Left cardiac atrium (tissue), 4 donors: ENCODE results near the gene CSF1R. TPM values are rescaled to one million over a fixed set of nuclear protein-coding genes. Genes with fewer than 3 reads are reported as not detected.

Source experiments
- ATAC-seq, 2 donors: fragments of 200-7000 bp; cut with Tn5 transposase; one replicate each; pipeline ENCODE4 v1.9.1; 2020; ENCODE audit warnings: mild to moderate bottlenecking in 2 of 2, moderate library complexity in 2 of 2
- DNase-seq: peaks from one replicate; pipeline ENCODE4 v3.0.0-alpha.2; 2020
- intact Hi-C, 2 donors: fragments of 100-400 bp; cut with DNase I; formaldehyde crosslinking; loops; one replicate each; pipeline versions ENCODE4 v1.14.1 to v1.15.1; 2022 to 2023
- total RNA-seq, 2 donors: library from RNA; stranded (reverse); fragmentation: NEBNext Ultra II Directional; extraction: Animal tissue kit (Norgen Biotek cat#: 25700); gene quantifications; one replicate each; pipeline ENCODE4 v1.2.1, GENCODE V29; 2021
- donor health status: DM: no; HTN: yes; CAD: no.
- donor health status: DM: no; HTN: yes; CAD: no; lungs with severe emphysema.
- donor health status: DM: yes; HTN: yes; CAD: no.
- donor health status: Dilated cardiomyopathy.

The CSF1R gene
- total RNA-seq, 2 donors from 2014 or later: 18.3 to 41.6 TPM

- ATAC-seq: no peak
- DNase-seq: no peak
These were observed 7.3 kb downstream of the CSF1R start for GRCh38 chr5:150078802-150079689.

DNA sequence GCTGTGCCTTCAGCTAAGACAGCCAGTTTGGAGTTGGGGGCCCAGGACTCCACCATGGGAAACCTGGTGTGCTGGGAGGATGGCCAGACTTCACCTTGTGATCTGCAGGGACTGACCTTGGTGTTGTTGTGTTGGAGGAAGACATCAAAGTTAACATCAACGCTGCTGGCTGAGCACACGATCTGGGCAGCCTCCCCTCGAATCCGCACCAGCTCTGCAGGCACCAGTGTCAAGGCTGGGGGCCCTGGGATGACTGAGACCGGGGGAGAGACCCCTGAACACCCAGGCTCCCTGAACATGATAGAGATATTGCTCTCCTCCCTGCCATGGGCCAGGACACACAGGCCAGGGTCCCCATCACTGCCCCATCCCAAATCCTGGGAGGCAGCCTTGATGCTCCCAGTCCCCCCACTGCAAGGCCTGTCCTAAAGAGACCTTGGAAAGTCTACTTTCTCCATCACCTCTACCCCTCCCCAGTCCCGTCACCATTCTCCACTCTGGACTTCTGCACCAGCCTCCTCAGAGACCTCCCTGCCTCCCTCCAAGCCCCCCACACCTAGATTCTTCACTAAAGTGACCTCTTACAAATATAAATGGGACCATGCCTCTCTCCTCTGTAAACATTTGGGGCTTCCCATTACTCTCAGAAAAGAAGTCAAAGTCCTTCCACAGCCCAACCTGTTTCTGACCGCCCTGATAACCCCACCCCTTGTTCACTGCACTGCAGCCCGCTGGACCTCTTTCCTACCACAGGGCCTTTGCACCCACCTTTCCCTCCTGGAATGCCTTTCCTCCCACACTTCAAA, 8.2 kb downstream of the CSF1R start:
- DNase-seq (no peak), ATAC-seq (no peak)
- intact Hi-C loops: no loop called here

More at GRCh38 chr5:150078802-150079689, 7.3 kb downstream of the CSF1R start:
- intact Hi-C loops: no loop called here

DNA sequence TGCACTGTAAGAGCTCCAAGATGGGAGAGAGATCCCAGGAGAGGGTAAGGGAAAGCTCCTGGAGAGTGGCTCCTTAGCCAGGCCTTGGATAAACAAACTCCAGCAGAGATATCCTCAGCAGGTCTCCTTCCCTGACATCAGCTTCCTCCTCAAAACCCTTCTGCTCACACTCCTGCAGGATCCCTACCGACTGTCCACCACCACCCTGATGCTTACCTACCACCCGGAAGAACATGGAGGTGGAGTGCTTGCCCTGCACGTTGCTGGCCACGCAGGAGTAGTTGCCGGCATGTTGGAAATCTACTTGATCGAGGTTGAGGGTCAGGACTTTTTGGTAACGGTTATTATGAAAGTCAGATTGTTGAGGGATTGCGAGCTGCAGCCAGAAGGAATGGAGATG, 9.3 kb downstream of the CSF1R start:
- intact Hi-C loops: no loop called here
- DNase-seq: no peak
- ATAC-seq: no peak

- no peak for DNase-seq
- intact Hi-C loops: no loop called here
- ATAC-seq: no peak
These were observed 10.5 kb downstream of the CSF1R start for GRCh38 chr5:150075806-150076205.

DNA sequence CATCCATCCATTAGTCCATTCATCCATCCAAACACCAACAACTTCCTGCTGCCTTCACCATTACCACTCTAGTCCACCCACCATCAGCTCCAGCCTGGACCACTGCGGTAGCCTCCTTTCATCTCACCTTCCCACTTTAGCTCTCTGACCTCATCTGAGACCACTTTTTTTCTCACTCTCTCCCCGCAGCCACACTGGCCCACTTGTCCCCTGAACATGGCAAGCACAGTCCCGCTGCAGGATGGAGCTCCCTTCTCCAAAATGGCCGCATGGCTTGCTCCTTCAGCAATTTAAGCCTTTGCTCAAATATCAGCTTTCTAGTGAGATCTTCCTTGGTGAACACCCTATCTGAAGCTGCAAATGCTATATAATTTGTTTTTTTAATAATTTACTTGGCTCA, 11.1 kb downstream of the CSF1R start:
- intact Hi-C loops: no loop called here
- DNase-seq: no peak
- ATAC-seq: no peak

DNA sequence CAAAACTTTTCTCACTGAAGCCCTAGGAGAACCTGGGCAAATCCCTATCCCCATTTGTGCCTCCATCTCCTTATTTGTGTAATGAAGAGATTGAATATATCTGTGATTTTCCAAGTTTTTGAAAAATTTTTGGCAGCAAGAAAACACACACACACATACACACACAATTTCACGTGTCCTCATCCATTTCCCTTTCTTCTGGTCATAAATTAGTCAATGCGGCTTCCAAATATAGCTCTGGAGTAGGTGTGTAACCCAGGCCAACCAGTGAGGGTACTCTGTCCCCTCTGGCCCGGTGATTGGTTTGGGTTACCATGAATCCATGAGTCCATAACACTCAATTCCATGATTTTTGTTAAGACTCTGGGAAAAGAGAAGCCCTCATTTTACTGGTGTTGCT, 12.7 kb downstream of the CSF1R start:
- intact Hi-C loops: no loop called here
- no peak for ATAC-seq
- no peak for DNase-seq

- no peak for DNase-seq
- intact Hi-C loops: no loop called here
- no peak for ATAC-seq
These were observed 13.2 kb downstream of the CSF1R start for GRCh38 chr5:150073086-150073625.

GRCh38 chr5:150070821-150071220, 15.5 kb downstream of the CSF1R start:
- ATAC-seq (no peak), DNase-seq (no peak)
- intact Hi-C loops: no loop called here

DNA sequence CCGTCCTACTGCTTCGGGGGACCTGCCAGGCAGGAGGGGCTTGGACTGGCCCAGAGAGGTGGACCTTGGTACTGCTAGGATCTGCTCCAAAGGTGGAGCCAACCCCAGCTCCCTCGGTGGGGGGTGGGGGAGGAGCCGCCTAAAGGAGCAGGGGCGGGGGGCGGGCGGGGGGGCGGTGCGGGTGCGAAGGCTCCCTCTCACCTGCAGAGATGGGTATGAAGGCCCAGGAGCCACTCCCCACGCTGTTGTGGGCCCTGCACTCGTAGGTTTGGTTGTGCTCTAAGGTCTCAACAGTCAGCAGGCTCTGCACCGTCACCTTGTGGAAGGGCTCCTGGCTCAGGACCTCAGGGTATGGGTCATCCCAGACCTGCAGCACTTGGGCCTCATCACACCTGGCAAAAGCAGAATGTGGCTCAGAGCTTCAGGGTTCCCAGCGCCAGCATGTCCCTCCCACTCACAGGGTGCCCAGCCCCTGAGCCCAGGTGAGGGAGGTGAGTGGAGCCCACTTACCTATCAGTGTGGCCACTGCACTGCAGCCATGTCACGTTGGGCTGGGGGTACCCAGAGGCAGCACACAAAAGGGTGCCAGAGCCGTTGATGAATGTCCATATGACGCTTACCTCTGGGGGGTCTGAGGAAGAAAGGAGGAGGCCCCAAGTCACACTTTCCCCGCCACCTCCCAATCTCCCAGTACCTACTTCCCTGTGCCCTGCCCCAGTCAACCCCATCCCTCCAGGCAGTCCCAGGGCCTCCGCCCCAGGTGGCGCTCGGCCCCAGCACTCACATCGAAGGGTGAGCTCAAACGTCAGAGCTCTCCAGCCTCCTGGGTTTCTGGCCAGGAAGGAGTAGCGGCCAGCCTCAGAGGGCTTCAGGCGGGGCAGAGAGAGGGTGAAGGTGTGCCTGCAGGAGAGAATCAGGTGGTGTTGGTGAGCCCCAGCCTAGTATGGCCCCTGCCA, 16.4 kb downstream of the CSF1R start:
- intact Hi-C loops: no loop called here
- no peak for DNase-seq
- ATAC-seq: no peak

- intact Hi-C loops: no loop called here
- no peak for ATAC-seq
- DNase-seq: no peak
These were observed 17.3 kb downstream of the CSF1R start for GRCh38 chr5:150068961-150069645.

DNA sequence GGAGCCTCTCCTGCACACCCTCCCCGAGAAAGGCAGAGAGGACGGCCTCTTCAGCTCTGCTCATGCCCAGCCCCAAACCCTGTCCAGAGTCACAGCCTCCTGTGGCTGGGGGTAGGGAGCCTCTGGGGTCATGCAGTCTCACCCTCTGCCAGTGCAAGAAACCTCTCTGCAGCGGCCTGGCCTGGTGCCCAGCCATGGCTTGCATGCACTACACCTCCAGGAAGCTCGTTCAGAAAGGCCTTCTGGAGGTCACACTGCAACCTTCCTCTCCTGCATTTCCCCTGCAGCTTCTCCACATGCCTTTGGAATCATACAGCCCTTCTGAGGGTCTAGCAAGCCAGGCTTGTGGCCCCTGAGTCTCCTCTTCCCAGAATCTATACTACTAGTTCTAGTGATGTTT, 17.9 kb downstream of the CSF1R start:
- intact Hi-C loops: no loop called here
- no peak for ATAC-seq
- DNase-seq: no peak

DNA sequence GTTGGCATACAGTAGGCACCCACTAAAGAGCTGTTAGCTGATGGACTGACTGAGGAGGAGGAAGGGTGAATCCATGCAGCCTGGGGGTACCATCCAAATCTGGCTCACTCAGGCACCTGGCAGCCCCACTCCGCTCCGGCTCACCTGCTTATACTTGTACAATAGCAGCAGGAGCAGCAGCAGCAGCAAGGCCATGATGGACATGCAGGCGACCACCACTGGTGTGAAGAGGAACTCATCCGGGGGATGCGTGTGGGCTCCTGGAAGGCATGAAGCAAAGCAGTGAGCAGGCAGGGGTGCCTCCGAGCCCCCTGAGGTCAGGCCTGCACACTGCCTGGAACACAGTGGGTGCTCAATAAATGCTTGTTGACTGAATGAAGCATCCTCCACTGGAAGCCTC, 18.3 kb downstream of the CSF1R start:
- intact Hi-C loops: no loop called here
- ATAC-seq (no peak), DNase-seq (no peak)

GRCh38 chr5:150067405-150067960, 18.9 kb downstream of the CSF1R start:
- no peak for DNase-seq
- ATAC-seq: no peak
- intact Hi-C loops: no loop called here

DNA sequence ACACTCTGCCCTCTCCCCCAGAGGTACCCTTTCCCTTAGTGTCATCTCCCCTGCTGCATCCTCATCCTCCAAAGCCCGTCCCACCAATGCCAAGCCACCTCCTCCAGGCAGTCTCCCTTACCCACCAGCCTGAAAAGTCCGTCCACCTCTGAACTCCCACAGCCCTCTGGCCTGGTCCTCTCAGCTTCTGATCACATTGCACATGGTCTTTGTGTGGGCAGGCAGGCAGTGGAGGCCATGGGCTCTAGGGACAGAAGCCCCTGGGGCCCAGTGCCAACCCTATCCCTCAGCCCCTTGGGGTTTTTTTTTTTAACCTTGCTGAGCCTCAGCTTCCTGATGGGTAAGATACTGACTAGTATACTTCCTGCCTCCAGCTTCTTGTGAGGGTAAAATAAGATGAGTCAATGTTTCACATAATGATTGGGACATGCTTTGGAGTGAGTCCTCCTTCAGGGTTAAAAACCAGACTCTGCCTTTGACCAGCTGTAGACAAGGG, 19.4 kb downstream of the CSF1R start:
- no peak for DNase-seq
- intact Hi-C loops: no loop called here
- ATAC-seq: no peak

- intact Hi-C loops: no loop called here
- DNase-seq (no peak), ATAC-seq (no peak)
These were observed 19.9 kb downstream of the CSF1R start for GRCh38 chr5:150066436-150066835.

DNA sequence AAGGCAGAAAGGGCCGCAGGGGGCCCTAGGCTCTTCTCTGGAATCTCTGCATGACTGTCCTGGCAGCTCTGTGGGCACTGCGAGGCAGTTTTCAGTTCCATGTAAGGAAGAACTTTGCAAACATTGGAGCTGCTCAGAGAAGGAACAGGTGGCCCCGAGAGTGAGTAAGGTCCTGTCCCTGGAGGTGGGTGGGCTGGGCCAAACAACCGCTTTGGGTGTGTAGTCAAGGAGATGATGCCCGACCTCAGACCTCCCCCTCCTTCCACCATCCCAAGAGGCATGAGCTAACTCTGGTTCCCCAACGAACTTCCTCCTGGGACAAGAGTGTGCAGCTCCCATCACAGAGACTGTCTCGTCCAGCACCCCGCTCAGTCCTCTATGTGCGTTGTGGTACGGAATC, 20.5 kb downstream of the CSF1R start:
- DNase-seq (peak; percentile 56), ATAC-seq (peak; percentile 53 to 70)
- intact Hi-C loops: no loop called here

DNA sequence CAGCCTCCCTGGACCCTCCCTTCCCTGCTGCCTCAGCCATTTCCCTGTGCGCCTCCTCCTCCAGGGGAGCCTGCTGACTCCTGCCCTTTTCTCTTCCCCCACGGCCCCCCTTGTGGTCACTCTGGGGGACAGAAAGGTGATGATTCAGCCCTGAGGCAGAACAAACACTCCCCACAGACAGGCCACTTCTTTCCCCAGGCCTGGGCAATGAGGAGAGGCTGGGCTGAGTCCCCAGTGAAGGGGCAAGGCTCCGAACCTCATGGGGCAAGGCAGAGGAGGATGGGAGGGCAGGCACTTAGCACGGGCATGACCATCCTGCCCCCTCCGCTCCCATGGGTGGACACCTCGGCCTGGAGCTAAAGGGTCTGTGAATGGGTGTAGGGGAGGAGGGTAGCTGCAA, 21.0 kb downstream of the CSF1R start:
- DNase-seq (peak; percentile 53), ATAC-seq (peak; percentile 42 to 69)
- intact Hi-C loops: no loop called here

DNA sequence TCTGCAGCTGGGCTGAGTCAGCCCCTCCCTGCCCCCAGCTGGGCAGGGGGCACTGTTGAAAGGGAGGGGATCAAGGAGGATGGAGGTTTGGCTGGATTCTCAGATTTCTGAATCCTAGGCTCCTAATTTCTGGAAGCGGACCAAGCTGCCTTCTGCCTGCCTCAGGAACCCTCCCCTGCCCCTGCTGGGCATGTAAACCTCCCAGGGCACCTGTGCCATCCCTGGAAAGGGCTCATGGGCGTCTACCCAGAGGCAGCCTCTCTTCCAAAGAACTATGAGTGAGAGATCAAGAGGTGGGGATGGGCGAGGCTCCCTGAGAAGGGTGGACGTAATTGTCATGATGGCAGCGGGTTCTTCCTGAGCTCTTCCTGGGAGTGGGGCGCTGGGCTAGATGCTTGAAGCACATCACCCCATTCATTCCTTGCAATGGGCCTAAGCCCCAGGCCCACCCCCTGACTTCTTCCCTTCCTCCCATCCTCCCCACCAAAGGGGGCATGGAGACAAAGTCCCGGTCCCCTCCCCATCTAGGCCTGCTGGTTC, 21.6 kb downstream of the CSF1R start:
- ATAC-seq (peak in 1 of 2 donors; percentile 13), DNase-seq (no peak)
- intact Hi-C loops: no loop called here
